ENCODE results near the gene CIAO2B.
A peak's percentile ranks its signal among the peaks of the same experiment; 100 is the strongest.

DNA sequence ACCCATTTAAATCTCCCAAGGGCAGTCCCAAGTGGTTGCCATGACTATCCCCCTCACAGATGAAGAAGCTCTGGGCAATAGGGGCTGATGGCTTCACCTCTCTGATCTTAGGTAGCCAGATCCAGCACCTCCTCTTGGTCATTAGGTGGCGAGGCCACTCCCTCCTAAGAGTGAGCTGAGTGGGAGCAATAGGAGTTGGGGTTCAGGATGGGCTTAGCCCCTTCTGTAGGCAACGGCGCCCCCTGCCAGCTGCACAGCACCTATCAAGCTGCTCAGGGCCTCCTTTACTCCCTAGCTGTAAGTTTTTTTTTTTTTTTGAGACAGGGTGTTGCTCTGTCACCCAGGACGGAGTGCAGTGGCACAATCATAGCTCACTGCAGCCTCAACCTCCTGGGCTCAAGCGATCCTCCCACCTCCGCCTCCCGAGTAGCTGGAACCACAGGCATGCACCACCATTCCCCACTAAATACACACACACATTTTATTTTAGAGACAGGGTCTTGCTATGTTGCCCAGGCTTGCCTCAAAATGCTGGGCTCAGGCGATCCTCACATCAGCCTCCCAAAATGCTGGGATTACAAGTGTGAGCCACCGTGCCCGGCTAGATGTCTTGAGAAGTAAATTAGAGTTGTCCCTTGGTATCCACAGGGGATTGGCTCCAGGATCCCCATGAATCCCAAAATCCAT lies 5.4 kb downstream of the CIAO2B start:
- TF ChIP-seq, protein P1, sequence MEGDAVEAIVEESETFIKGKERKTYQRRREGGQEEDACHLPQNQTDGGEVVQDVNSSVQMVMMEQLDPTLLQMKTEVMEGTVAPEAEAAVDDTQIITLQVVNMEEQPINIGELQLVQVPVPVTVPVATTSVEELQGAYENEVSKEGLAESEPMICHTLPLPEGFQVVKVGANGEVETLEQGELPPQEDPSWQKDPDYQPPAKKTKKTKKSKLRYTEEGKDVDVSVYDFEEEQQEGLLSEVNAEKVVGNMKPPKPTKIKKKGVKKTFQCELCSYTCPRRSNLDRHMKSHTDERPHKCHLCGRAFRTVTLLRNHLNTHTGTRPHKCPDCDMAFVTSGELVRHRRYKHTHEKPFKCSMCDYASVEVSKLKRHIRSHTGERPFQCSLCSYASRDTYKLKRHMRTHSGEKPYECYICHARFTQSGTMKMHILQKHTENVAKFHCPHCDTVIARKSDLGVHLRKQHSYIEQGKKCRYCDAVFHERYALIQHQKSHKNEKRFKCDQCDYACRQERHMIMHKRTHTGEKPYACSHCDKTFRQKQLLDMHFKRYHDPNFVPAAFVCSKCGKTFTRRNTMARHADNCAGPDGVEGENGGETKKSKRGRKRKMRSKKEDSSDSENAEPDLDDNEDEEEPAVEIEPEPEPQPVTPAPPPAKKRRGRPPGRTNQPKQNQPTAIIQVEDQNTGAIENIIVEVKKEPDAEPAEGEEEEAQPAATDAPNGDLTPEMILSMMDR (IDR thresholded peaks at IDR 0.05), result peak in 1 of 3 donors; percentile 17
- TF ChIP-seq POLR2A (IDR thresholded peaks at IDR 0.05), result no peak
- TF ChIP-seq EP300 (IDR thresholded peaks at IDR 0.05), result no peak

All from ovary (tissue), 3 donors.